Measurements from ENCODE around the gene TTBK2.
A peak's percentile ranks its signal among the peaks of the same experiment; 100 is the strongest.
"Not testable (repeated sequence)": the region's sequence is repeated elsewhere in the genome, so short reads cannot be mapped to it uniquely, and the experiment has no call there.

The TTBK2 gene

GRCh38 chr15:42920519-42921341 lies at the start of gene TTBK2:
Gene TTBK2, minus strand, starts transcription at chr15:42920778. Its CDS starts 42,161 bp downstream, at chr15:42878617.
- TF ChIP-seq JUND (IDR thresholded peaks at IDR 0.05; ENCODE audit: low read depth): no peak
- in situ Hi-C loops (cut with HindIII; ENCODE audit: low pct_unique_long_range_greater_than_20kb, low sequenced_read_pairs): no loop called here
- peak; percentile 60 to 99 for DNase-seq (ENCODE audit: low read depth in 1 of 2, low spot score in 1 of 2)

- no peak for DNase-seq (ENCODE audit: low read depth in 1 of 2, low spot score in 1 of 2)
- in situ Hi-C loops (cut with HindIII; ENCODE audit: low pct_unique_long_range_greater_than_20kb, low sequenced_read_pairs): no loop called here
- TF ChIP-seq JUND (IDR thresholded peaks at IDR 0.05; ENCODE audit: low read depth): no peak
Observed at GRCh38 chr15:42964476-42964875, 43.9 kb upstream of the TTBK2 start.

- in situ Hi-C loops (cut with HindIII; ENCODE audit: low pct_unique_long_range_greater_than_20kb, low sequenced_read_pairs): no loop called here
- no peak for DNase-seq (ENCODE audit: low read depth in 1 of 2, low spot score in 1 of 2)
- no peak for TF ChIP-seq JUND (IDR thresholded peaks at IDR 0.05; ENCODE audit: low read depth)
Observed at GRCh38 chr15:42955518-42955917, 34.9 kb upstream of the TTBK2 start.

GRCh38 chr15:42954291-42954690 lies 33.7 kb upstream of the TTBK2 start:
- DNase-seq (ENCODE audit: low read depth in 1 of 2, low spot score in 1 of 2): no peak
- no peak for TF ChIP-seq JUND (IDR thresholded peaks at IDR 0.05; ENCODE audit: low read depth)
- in situ Hi-C loops (cut with HindIII; ENCODE audit: low pct_unique_long_range_greater_than_20kb, low sequenced_read_pairs): no loop called here

GRCh38 chr15:42948898-42949297 lies 28.3 kb upstream of the TTBK2 start:
- in situ Hi-C loops (cut with HindIII; ENCODE audit: low pct_unique_long_range_greater_than_20kb, low sequenced_read_pairs); DNase-seq (ENCODE audit: low read depth in 1 of 2, low spot score in 1 of 2): not testable (repeated sequence)

- no peak for TF ChIP-seq JUND (IDR thresholded peaks at IDR 0.05; ENCODE audit: low read depth)
- no peak for DNase-seq (ENCODE audit: low read depth in 1 of 2, low spot score in 1 of 2)
- in situ Hi-C loops (cut with HindIII; ENCODE audit: low pct_unique_long_range_greater_than_20kb, low sequenced_read_pairs): no loop called here
Observed at GRCh38 chr15:42940527-42940926, 19.9 kb upstream of the TTBK2 start.

- TF ChIP-seq JUND (IDR thresholded peaks at IDR 0.05; ENCODE audit: low read depth): no peak
- no peak for DNase-seq (ENCODE audit: low read depth in 1 of 2, low spot score in 1 of 2)
Observed at GRCh38 chr15:42939841-42940240, 19.3 kb upstream of the TTBK2 start.

GRCh38 chr15:42937143-42937542 lies 16.6 kb upstream of the TTBK2 start:
- no peak for DNase-seq (ENCODE audit: low read depth in 1 of 2, low spot score in 1 of 2)
- in situ Hi-C loops (cut with HindIII; ENCODE audit: low pct_unique_long_range_greater_than_20kb, low sequenced_read_pairs): no loop called here
- no peak for TF ChIP-seq JUND (IDR thresholded peaks at IDR 0.05; ENCODE audit: low read depth)

More at GRCh38 chr15:42939841-42940240, 19.3 kb upstream of the TTBK2 start:
- in situ Hi-C loops (cut with HindIII; ENCODE audit: low pct_unique_long_range_greater_than_20kb, low sequenced_read_pairs): no loop called here

GRCh38 chr15:42933886-42934667 lies 13.5 kb upstream of the TTBK2 start:
- in situ Hi-C loops (cut with HindIII; ENCODE audit: low pct_unique_long_range_greater_than_20kb, low sequenced_read_pairs): no loop called here
- DNase-seq (ENCODE audit: low read depth in 1 of 2, low spot score in 1 of 2): no peak

GRCh38 chr15:42932833-42933515 lies 12.4 kb upstream of the TTBK2 start:
- no peak for TF ChIP-seq JUND (IDR thresholded peaks at IDR 0.05; ENCODE audit: low read depth)
- in situ Hi-C loops (cut with HindIII; ENCODE audit: low pct_unique_long_range_greater_than_20kb, low sequenced_read_pairs): no loop called here
- peak in 1 of 2 experiments; percentile 54 for DNase-seq (ENCODE audit: low read depth in 1 of 2, low spot score in 1 of 2)

More at GRCh38 chr15:42933886-42934667, 13.5 kb upstream of the TTBK2 start:
- no peak for TF ChIP-seq JUND (IDR thresholded peaks at IDR 0.05; ENCODE audit: low read depth)

- in situ Hi-C loops (cut with HindIII; ENCODE audit: low pct_unique_long_range_greater_than_20kb, low sequenced_read_pairs): no loop called here
- no peak for TF ChIP-seq JUND (IDR thresholded peaks at IDR 0.05; ENCODE audit: low read depth)
- no peak for DNase-seq (ENCODE audit: low read depth in 1 of 2, low spot score in 1 of 2)
Observed at GRCh38 chr15:42931702-42932486, 11.3 kb upstream of the TTBK2 start.

GRCh38 chr15:42929306-42929848 lies 8.8 kb upstream of the TTBK2 start:
- DNase-seq (ENCODE audit: low read depth in 1 of 2, low spot score in 1 of 2): no peak
- in situ Hi-C loops (cut with HindIII; ENCODE audit: low pct_unique_long_range_greater_than_20kb, low sequenced_read_pairs): no loop called here
- TF ChIP-seq JUND (IDR thresholded peaks at IDR 0.05; ENCODE audit: low read depth): no peak
